H1 (cell line): Measurements from ENCODE around the gene NENF.

ENCODE experiments used
- BACH1 ChIP-seq: IDR thresholded peaks from 2 replicates; pipeline ENCODE4 v1.6.1; 2012; ENCODE audit warnings: low read length, improper control_type of control experiment
- CHD2 ChIP-seq: IDR thresholded peaks from 2 replicates; pipeline ENCODE4 v1.6.1; 2012; ENCODE audit warnings: low read length, improper control_type of control experiment
- EP300 ChIP-seq, 2 experiments: IDR thresholded peaks; 1 replicate in 1 of 2; 2 replicates in 1 of 2; pipeline ENCODE4 v1.6.1; 2011 to 2012; ENCODE audit warnings: low read depth in 2 of 2, low read length in 2 of 2, mild to moderate bottlenecking in 2 of 2, borderline replicate concordance in 1 of 2, inconsistent platforms in 1 of 2, moderate library complexity in 1 of 2
- PHF8 ChIP-seq: fragments of 200-600 bp; sonication (generic); conservative IDR thresholded peaks from 2 replicates; pipeline ENCODE4 v1.7.1; 2012; ENCODE audit warnings: low read depth, mild to moderate bottlenecking, inconsistent platforms, low read length, moderate library complexity
- POLR2A ChIP-seq, 2 experiments: IDR thresholded peaks; 1 replicate in 1 of 2; 2 replicates in 1 of 2; pipeline ENCODE4 v1.6.1; 2011; ENCODE audit warnings: low read depth in 2 of 2, low read length in 2 of 2, mild to moderate bottlenecking in 2 of 2; ENCODE audit errors: control extremely low read depth in 1 of 2
- POLR2AphosphoS5 ChIP-seq: IDR thresholded peaks from 2 replicates; pipeline ENCODE4 v1.6.1; 2011; ENCODE audit warnings: low read depth, low read length
- POU5F1 ChIP-seq: IDR thresholded peaks from 2 replicates; pipeline ENCODE4 v1.6.1; 2011; ENCODE audit warnings: low read depth, mild to moderate bottlenecking, low read length, moderate library complexity
- TAF1 ChIP-seq: IDR thresholded peaks from 2 replicates; pipeline ENCODE4 v1.6.1; 2011; ENCODE audit warnings: mild to moderate bottlenecking, low read depth, low read length
- TEAD4 ChIP-seq: IDR thresholded peaks from 2 replicates; pipeline ENCODE4 v1.6.1; 2012; ENCODE audit warnings: low read depth, low read length, inconsistent platforms, mixed read lengths
- TF ChIP-seq, protein P1 (sequence below), 3 experiments: IDR thresholded peaks; 1 replicate in 2 of 3; 2 replicates in 1 of 3; pipeline versions ENCODE4 v1.5.1 to v1.6.1; 2011; ENCODE audit warnings: low read length in 3 of 3, mild to moderate bottlenecking in 3 of 3, inconsistent platforms in 2 of 3, low read depth in 1 of 3, moderate library complexity in 1 of 3; ENCODE audit not compliant: insufficient read depth in 1 of 3; ENCODE audit errors: control extremely low read depth in 1 of 3
- TF ChIP-seq, protein P2 (sequence below): IDR thresholded peaks from 2 replicates; pipeline ENCODE4 v1.6.1; 2012; ENCODE audit warnings: inconsistent platforms

DNA sequence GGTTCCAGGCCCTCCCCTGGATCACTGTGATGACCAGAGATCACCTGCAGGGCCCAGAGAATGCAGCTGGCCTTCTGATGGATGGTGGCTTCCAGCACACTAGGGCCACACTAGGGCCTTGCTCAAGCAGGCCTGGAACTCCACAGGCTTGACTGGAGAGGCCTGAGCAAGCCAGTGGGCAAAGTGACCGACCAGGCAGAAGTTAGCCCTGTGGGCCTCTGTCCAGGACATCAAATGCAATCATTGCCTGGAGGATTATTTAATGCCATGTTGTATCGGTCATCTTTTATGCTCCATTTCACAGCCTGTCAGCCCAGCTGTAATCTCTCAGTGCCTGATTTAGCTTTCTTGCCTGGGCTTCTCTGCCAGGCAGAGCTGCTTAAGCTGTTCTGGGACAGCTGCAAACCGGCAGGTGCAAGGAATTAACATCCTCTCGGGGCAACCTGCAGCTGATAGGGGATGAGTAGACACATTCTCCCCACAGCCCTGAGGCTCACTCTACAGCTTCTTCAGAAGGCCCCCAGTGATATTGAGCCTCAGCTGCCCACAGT is 17.7 kb downstream of the NENF start:
- TF ChIP-seq BACH1 (no peak), TAF1 (no peak), TEAD4 (no peak), POU5F1 (no peak), PHF8 (no peak), EP300 (IDR thresholded peaks at IDR 0.05; ENCODE audit: borderline replicate concordance in 1 of 2, low read depth in 2 of 2, low read length in 2 of 2) (no peak), CHD2 (no peak), POLR2AphosphoS5 (no peak), POLR2A (IDR thresholded peaks at IDR 0.05; ENCODE audit: control extremely low read depth in 1 of 2, low read depth in 2 of 2, low read length in 2 of 2) (no peak)
- TF ChIP-seq, protein P1, sequence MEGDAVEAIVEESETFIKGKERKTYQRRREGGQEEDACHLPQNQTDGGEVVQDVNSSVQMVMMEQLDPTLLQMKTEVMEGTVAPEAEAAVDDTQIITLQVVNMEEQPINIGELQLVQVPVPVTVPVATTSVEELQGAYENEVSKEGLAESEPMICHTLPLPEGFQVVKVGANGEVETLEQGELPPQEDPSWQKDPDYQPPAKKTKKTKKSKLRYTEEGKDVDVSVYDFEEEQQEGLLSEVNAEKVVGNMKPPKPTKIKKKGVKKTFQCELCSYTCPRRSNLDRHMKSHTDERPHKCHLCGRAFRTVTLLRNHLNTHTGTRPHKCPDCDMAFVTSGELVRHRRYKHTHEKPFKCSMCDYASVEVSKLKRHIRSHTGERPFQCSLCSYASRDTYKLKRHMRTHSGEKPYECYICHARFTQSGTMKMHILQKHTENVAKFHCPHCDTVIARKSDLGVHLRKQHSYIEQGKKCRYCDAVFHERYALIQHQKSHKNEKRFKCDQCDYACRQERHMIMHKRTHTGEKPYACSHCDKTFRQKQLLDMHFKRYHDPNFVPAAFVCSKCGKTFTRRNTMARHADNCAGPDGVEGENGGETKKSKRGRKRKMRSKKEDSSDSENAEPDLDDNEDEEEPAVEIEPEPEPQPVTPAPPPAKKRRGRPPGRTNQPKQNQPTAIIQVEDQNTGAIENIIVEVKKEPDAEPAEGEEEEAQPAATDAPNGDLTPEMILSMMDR (IDR thresholded peaks at IDR 0.05; ENCODE audit: control extremely low read depth in 1 of 3, insufficient read depth in 1 of 3, low read depth in 1 of 3, low read length in 3 of 3), result no peak
- TF ChIP-seq, protein P2, sequence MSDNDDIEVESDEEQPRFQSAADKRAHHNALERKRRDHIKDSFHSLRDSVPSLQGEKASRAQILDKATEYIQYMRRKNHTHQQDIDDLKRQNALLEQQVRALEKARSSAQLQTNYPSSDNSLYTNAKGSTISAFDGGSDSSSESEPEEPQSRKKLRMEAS, result no peak
